Suprapubic skin (tissue), 4 donors: ENCODE data around the gene GLYATL3. TPM values are rescaled to one million over a fixed set of nuclear protein-coding genes. Genes with fewer than 3 reads are reported as not detected.
"Not testable (repeated sequence)": the region's sequence is repeated elsewhere in the genome, so short reads cannot be mapped to it uniquely, and the experiment has no call there.

Experiments
- DNase-seq, 2 donors: peaks; one replicate each; pipeline ENCODE4 v3.0.0-alpha.2; 2019; ENCODE audit warnings: low spot score in 2 of 2
- H3K27ac ChIP-seq: fragments of 200-600 bp; sonication (generic); one replicate; pipeline ENCODE4 v1.5.1; 2019
- H3K27me3 ChIP-seq: fragments of 200-600 bp; sonication (generic); one replicate; pipeline ENCODE4 v1.5.1; 2019
- H3K36me3 ChIP-seq: fragments of 200-600 bp; sonication (generic); one replicate; pipeline ENCODE4 v1.5.1; 2019
- H3K4me1 ChIP-seq: fragments of 200-600 bp; sonication (generic); one replicate; pipeline ENCODE4 v1.5.1; 2019
- H3K4me3 ChIP-seq: fragments of 200-600 bp; sonication (generic); one replicate; pipeline ENCODE4 v1.5.1; 2019; ENCODE audit warnings: mild to moderate bottlenecking
- H3K9me3 ChIP-seq: fragments of 200-600 bp; sonication (generic); one replicate; pipeline ENCODE4 v1.5.1; 2019
- CTCF ChIP-seq, 2 donors: fragments of 200-600 bp in 1 of 2; fragments of 450-650 bp in 1 of 2; sonication (generic) in 1 of 2; IDR thresholded peaks; one replicate each; pipeline ENCODE4 v1.5.1; 2016 to 2019; ENCODE audit warnings: antibody characterized with exemption in 2 of 2, mild to moderate bottlenecking in 1 of 2, moderate library complexity in 1 of 2
- EP300 ChIP-seq: sonication (generic); formaldehyde crosslinking; IDR thresholded peaks from one replicate; pipeline ENCODE4 v1.6.1; 2017; ENCODE audit warnings: antibody characterized with exemption
- POLR2A ChIP-seq, 2 donors: fragments of 450-650 bp; IDR thresholded peaks; one replicate each; pipeline ENCODE4 v1.6.1; 2017; ENCODE audit warnings: antibody characterized with exemption in 2 of 2, mild to moderate bottlenecking in 2 of 2, moderate library complexity in 2 of 2
- POLR2AphosphoS5 ChIP-seq, 3 donors: sonication (generic); formaldehyde crosslinking; IDR thresholded peaks; one replicate each; pipeline ENCODE4 v1.6.1; 2017; ENCODE audit warnings: antibody characterized with exemption in 3 of 3
- WGBS: methylation state at CpG from one replicate; pipeline ENCODE4 v1.1.5; 2018; 5-methylcytosine and 5-hydroxymethylcytosine counted together
- total RNA-seq, 4 donors: library from RNA; depleted of rRNA; stranded (reverse); fragments of >200 nt; gene quantifications; one replicate each; pipeline ENCODE4 v1.1.0, GENCODE V29; 2016

Gene GLYATL3
- total RNA-seq, 4 donors from 2014 or later, result not detected

- H3K27ac ChIP-seq, result no peak overlapping the region
- H3K4me3 ChIP-seq, result no peak overlapping the region
- no peaks in the 10 kb centered on the region for H3K4me1 ChIP-seq
- no peak for DNase-seq
- no peak for TF ChIP-seq CTCF (IDR thresholded peaks at IDR 0.05)
- no peak for TF ChIP-seq POLR2A (IDR thresholded peaks at IDR 0.05)
- no peak for TF ChIP-seq POLR2AphosphoS5 (IDR thresholded peaks at IDR 0.05)
- TF ChIP-seq EP300, result no peak
- H3K27me3 ChIP-seq, result no peaks in the 10 kb centered on the region
- 93% methylated on average over 3 of the region's 3 CpGs for WGBS
- H3K36me3 ChIP-seq, result peaks cover 17% of the 10 kb centered on the region
- H3K9me3 ChIP-seq, result no peaks in the 10 kb centered on the region
Measured at GRCh38 chr6:49479308-49479970, 20.3 kb upstream of the GLYATL3 start.

- not testable (repeated sequence) for H3K27ac ChIP-seq, H3K9me3 ChIP-seq, DNase-seq, H3K27me3 ChIP-seq, H3K4me3 ChIP-seq, H3K4me1 ChIP-seq
- peaks cover 17% of the 10 kb centered on the region for H3K36me3 ChIP-seq
- 100% methylated on average over 3 of the region's 22 CpGs for WGBS
Measured at GRCh38 chr6:49481846-49482245, 17.9 kb upstream of the GLYATL3 start.

GRCh38 chr6:49483380-49483779, 16.3 kb upstream of the GLYATL3 start:
- peaks cover 17% of the 10 kb centered on the region for H3K36me3 ChIP-seq
- H3K4me3 ChIP-seq, H3K27me3 ChIP-seq, H3K27ac ChIP-seq, DNase-seq, H3K4me1 ChIP-seq, H3K9me3 ChIP-seq: not testable (repeated sequence)
- 93% methylated on average over 3 of the region's 14 CpGs for WGBS

- TF ChIP-seq CTCF (IDR thresholded peaks at IDR 0.05), result no peak
- TF ChIP-seq EP300, result no peak
- TF ChIP-seq POLR2AphosphoS5 (IDR thresholded peaks at IDR 0.05), result no peak
- TF ChIP-seq POLR2A (IDR thresholded peaks at IDR 0.05), result no peak
- no peak overlapping the region for H3K27ac ChIP-seq
- 95% methylated on average over 4 of the region's 4 CpGs for WGBS
- H3K36me3 ChIP-seq, result peaks cover 53% of the 10 kb centered on the region
- no peak overlapping the region for H3K4me3 ChIP-seq
- DNase-seq, result no peak
- H3K27me3 ChIP-seq, result no peaks in the 10 kb centered on the region
- H3K9me3 ChIP-seq, result no peaks in the 10 kb centered on the region
- H3K4me1 ChIP-seq, result no peaks in the 10 kb centered on the region
Measured at GRCh38 chr6:49490633-49491032, 9.1 kb upstream of the GLYATL3 start.

- Histone ChIP-seq H3K9me3 (no peaks in the 10 kb centered on the region), H3K36me3 (peaks cover 14% of the 10 kb centered on the region), H3K4me3 (no peak overlapping the region), H3K4me1 (no peaks in the 10 kb centered on the region), H3K27me3 (no peaks in the 10 kb centered on the region), H3K27ac (no peak overlapping the region)
- 59% methylated on average over 3 of the region's 3 CpGs for WGBS
- TF ChIP-seq EP300 (no peak), POLR2A (IDR thresholded peaks at IDR 0.05) (no peak), POLR2AphosphoS5 (IDR thresholded peaks at IDR 0.05) (no peak), CTCF (IDR thresholded peaks at IDR 0.05) (no peak)
- DNase-seq, result no peak
Measured at GRCh38 chr6:49497304-49497703, 2.4 kb upstream of the GLYATL3 start.

- WGBS, result 41% methylated on average over 1 of the region's 1 CpG
- Histone ChIP-seq H3K36me3 (peaks cover 1% of the 10 kb centered on the region), H3K27me3 (no peaks in the 10 kb centered on the region), H3K9me3 (no peaks in the 10 kb centered on the region), H3K27ac (no peak overlapping the region), H3K4me3 (no peak overlapping the region), H3K4me1 (no peaks in the 10 kb centered on the region)
- DNase-seq, result no peak
- no peak for TF ChIP-seq EP300
- TF ChIP-seq POLR2A (IDR thresholded peaks at IDR 0.05), result no peak
- no peak for TF ChIP-seq POLR2AphosphoS5 (IDR thresholded peaks at IDR 0.05)
- no peak for TF ChIP-seq CTCF (IDR thresholded peaks at IDR 0.05)
Measured at GRCh38 chr6:49499126-49499525, 597 bp upstream of the GLYATL3 start.
